Neutrophil (primary cell): Measurements from ENCODE around the gene FAF1.

ENCODE experiments used
- H3K27ac ChIP-seq: fragments of 200-600 bp; sonication (generic); 2 replicates; pipeline ENCODE4 v1.5.1; 2016; ENCODE audit warnings: mild to moderate bottlenecking, moderate library complexity
- H3K27me3 ChIP-seq: fragments of 200-600 bp; sonication (generic); 2 replicates; pipeline ENCODE4 v1.6.0; 2016; ENCODE audit warnings: mild to moderate bottlenecking
- H3K36me3 ChIP-seq: fragments of 200-600 bp; sonication (generic); 2 replicates; pipeline ENCODE4 v1.5.1; 2017
- H3K4me1 ChIP-seq, 2 experiments: fragments of 200-600 bp in 1 of 2; sonication (generic) in 1 of 2; 1 replicate in 1 of 2; 2 replicates in 1 of 2; pipeline versions ENCODE4 v1.5.1 to v1.6.1; 2013 to 2016; ENCODE audit warnings: low read depth in 1 of 2, low read length in 1 of 2, mild to moderate bottlenecking in 1 of 2, moderate library complexity in 1 of 2; ENCODE audit not compliant: control insufficient read depth in 1 of 2, insufficient read depth in 1 of 2
- H3K4me3 ChIP-seq, 2 experiments: fragments of 200-600 bp in 1 of 2; sonication (generic) in 1 of 2; 1 replicate in 1 of 2; 2 replicates in 1 of 2; pipeline ENCODE4 v1.5.1; 2013 to 2016; ENCODE audit warnings: low read depth in 1 of 2, low read length in 1 of 2, mild to moderate bottlenecking in 1 of 2, moderate library complexity in 1 of 2
- H3K9me3 ChIP-seq: fragments of 200-600 bp; sonication (generic); 2 replicates; pipeline ENCODE4 v1.5.1; 2016
- CTCF ChIP-seq: fragments of 200-600 bp; sonication (generic); IDR thresholded peaks from 2 replicates; pipeline ENCODE4 v1.5.1; 2016; ENCODE audit warnings: antibody characterized with exemption

FAF1 gene

DNA sequence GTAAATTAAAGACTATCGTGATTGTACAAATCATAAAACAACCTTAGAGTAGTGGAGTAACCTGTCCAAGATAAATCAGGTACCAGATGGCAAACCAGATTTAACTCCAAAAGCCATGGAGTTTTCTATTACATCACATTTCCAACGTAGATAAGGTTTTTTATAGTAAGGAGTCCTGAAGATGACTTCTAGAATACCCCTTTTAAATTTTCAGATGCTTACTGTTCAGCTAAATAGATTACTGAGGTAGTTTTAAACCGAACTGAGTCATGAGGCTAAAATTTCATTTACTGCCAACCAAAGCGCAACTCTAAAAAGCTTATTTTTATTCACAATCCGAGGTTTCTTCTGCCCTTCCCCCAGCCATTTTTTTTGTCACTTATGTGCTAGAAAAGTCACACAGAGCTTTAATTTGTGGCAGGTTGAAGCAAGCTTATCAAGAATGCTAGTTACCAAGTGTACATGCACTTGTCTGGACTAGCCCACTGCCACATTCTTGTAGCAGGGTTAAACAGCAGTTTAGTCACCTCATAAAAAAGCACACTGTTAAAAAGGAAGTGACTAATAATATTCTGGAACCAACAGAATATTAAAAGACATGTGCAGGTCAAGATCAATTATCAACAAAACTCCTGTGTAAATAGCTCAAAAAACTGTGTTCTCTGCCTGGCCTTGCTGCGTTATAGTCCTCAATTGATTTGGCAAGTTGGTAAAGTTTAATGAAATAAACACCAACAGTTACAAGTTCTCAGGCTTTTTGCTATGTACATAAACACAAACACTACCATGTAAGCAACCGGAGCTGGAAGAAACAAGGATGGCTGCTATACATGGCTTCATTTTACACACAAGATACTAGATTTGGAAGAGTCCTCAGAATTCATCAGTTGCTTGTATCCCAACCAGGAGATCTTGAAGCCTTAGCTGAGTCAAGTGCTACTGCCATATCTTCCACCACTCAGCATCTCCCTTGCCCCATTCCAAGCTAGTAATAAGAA lies 356.5 kb downstream of the FAF1 start:
- no peak overlapping the region for H3K4me3 ChIP-seq
- H3K36me3 ChIP-seq: no peaks in the 10 kb centered on the region
- no peaks in the 10 kb centered on the region for H3K27me3 ChIP-seq
- no peaks in the 10 kb centered on the region for H3K4me1 ChIP-seq
- no peaks in the 10 kb centered on the region for H3K9me3 ChIP-seq
- no peak overlapping the region for H3K27ac ChIP-seq
- TF ChIP-seq CTCF: no peak

DNA sequence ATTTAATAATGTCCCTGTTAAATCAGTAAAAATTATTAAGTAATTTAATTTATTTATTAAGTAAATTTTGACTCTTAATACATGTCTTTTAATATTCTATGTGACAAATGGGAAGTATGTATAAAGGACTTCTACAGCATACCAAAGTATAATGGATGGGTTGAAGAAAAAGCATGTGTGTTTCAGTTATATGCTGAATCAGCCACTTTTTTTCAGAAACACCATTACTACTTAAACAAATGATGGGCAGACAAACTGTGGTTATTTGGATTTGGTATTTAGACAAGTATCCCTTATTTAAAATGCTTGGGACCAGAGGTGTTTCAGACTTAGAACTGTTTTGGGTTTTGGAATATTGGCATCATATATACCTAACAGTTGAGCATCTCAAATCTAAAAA lies 360.5 kb downstream of the FAF1 start:
- Histone ChIP-seq H3K36me3 (peaks cover 4% of the 10 kb centered on the region), H3K9me3 (no peaks in the 10 kb centered on the region), H3K4me1 (no peaks in the 10 kb centered on the region), H3K27ac (no peak overlapping the region), H3K27me3 (no peaks in the 10 kb centered on the region), H3K4me3 (no peak overlapping the region)
- TF ChIP-seq CTCF: no peak

DNA sequence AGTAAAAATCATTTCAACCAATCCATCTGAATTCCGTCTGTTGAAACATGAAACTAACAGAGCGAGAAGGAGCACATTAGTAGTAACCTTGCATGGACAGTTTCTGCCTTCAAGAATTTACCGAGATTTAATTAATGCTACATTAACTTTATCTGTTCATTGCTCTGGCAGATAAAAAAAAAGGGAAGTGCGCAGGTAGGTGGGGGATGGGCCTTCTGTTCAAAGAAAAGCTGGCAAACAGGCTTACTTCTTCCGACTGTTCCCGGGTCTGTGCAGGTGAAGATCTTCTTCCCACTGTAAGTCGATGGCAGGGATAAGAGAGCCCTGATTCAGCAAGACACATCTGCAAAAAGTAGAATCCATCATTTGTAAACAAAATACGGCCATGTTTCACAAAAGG lies 364.2 kb downstream of the FAF1 start:
- no peak for TF ChIP-seq CTCF
- Histone ChIP-seq H3K27me3 (no peaks in the 10 kb centered on the region), H3K27ac (no peak overlapping the region), H3K4me3 (no peak overlapping the region), H3K9me3 (no peaks in the 10 kb centered on the region), H3K36me3 (peaks cover 4% of the 10 kb centered on the region), H3K4me1 (no peaks in the 10 kb centered on the region)

DNA sequence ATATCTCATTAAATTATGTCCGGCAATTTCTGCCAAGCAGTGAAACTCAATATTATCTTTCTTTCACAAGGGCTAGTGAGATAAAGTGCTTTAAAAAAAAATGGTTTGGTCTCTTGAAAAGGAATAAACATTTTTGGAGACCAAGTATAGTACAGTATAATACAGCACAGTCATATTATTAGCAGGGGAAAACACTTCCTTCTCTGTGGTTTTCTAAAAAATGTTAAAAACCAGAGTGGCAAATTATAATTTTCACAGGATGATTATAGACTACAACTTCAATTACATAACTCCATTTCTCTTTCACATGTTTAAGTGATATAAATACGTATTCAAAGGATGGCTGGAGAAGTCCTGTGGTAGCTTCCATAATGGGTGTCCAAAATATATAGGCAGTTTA lies 366.6 kb downstream of the FAF1 start:
- Histone ChIP-seq H3K4me1 (no peaks in the 10 kb centered on the region), H3K36me3 (peaks cover 10% of the 10 kb centered on the region), H3K9me3 (no peaks in the 10 kb centered on the region), H3K4me3 (no peak overlapping the region), H3K27me3 (no peaks in the 10 kb centered on the region), H3K27ac (no peak overlapping the region)
- TF ChIP-seq CTCF: no peak

DNA sequence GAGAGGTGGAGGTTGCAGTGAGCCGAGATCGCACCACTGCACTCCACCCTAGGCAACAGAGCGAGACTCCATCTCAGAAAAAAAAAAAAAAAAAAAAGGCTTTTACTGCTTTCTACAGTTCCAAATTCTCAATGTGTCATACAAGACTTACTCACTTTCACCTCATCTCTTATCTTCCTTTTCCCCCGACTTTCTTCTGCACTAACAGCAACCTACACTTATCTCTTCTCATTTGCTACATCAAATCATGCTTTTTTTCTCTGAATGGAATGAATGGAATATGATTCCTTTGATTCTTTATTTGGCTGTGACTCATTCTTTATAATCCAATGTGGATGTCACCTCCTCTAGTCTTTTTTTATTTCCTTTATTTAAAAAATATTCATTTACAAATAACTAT lies 368.5 kb downstream of the FAF1 start:
- Histone ChIP-seq H3K4me1 (no peaks in the 10 kb centered on the region), H3K4me3 (no peak overlapping the region), H3K9me3 (no peaks in the 10 kb centered on the region), H3K36me3 (peaks cover 18% of the 10 kb centered on the region), H3K27ac (no peak overlapping the region), H3K27me3 (no peaks in the 10 kb centered on the region)
- no peak for TF ChIP-seq CTCF
